ENCODE data around the gene FREY1. TPM values are rescaled to one million over a fixed set of nuclear protein-coding genes. Genes with fewer than 3 reads are reported as not detected.

FREY1 gene
- total RNA-seq, 4 donors from 2014 or later, result 0.65 to 3.7 (median 1.4) TPM

DNA sequence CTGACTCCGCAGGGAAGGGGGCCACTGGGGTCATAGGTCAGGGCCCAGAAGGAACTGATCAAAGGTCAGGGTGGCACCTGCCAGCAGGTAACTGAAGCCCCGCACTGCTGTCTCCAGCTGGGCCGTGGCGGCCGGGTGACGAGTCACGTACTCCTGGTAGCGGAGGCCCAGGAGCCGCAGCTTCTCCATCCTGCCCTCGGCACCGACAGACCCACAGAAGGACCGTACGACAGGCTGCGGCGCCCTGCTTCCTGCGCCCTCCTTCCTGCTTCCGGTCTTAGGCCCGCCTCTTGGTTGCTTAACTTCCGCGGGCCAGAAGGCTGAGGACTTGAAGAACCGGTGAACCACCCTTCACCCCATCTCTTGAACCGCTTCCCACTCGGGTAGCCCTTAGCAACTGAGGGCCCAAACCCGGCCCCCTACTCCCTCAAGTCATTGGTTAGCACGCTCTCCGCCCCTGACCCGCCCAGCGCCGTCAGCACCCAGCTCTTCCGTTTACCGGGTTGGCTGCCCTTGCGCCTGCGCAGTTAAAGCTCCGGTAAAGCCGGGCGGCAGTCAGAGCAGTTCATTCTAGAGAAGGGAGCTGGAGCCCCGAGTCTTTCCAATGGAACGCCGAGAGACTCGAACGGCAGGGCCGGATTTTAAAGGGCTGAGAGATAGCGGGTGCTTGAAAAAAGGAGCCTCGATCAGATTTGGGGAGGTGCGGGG lies 10.7 kb upstream of the FREY1 start, which contains the start of gene PEX16:
Gene PEX16 (minus strand): TSS at position 255 of the 708 bp plus-strand sequence. CDS start 66 bp downstream, at position 189.
- peaks cover 25 to 36% (median 34%) of the 10 kb centered on the region in 4 donors for H3K36me3 ChIP-seq
- 0% methylated on average over 16 of the region's 45 CpGs for WGBS
- intact Hi-C loops (cut with DNase I), result no loop called here
- TF ChIP-seq POLR2AphosphoS5 (IDR thresholded peaks at IDR 0.05), result peak; percentile 95 to 98
- TF ChIP-seq, protein P1, sequence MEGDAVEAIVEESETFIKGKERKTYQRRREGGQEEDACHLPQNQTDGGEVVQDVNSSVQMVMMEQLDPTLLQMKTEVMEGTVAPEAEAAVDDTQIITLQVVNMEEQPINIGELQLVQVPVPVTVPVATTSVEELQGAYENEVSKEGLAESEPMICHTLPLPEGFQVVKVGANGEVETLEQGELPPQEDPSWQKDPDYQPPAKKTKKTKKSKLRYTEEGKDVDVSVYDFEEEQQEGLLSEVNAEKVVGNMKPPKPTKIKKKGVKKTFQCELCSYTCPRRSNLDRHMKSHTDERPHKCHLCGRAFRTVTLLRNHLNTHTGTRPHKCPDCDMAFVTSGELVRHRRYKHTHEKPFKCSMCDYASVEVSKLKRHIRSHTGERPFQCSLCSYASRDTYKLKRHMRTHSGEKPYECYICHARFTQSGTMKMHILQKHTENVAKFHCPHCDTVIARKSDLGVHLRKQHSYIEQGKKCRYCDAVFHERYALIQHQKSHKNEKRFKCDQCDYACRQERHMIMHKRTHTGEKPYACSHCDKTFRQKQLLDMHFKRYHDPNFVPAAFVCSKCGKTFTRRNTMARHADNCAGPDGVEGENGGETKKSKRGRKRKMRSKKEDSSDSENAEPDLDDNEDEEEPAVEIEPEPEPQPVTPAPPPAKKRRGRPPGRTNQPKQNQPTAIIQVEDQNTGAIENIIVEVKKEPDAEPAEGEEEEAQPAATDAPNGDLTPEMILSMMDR (IDR thresholded peaks at IDR 0.05), result peak in 1 of 3 experiments; percentile 25
- TF ChIP-seq POLR2A (IDR thresholded peaks at IDR 0.05; ENCODE audit: low read depth), result peak; percentile 72
- TF ChIP-seq EP300 (IDR thresholded peaks at IDR 0.05), result no peak
- H3K4me1 ChIP-seq, result peaks cover 24 to 46% (median 41%) of the 10 kb centered on the region in 4 donors
- DNase-seq (ENCODE audit: extremely low spot score), result peak; percentile 99
- H3K4me3 ChIP-seq, result peak within 1 kb of the TSS; percentile 70 to 98 (median 78)
- H3K9me3 ChIP-seq, result no peaks in the 10 kb centered on the region
- peaks cover 0 to 20% (median 10%) of the 10 kb centered on the region in 4 donors for H3K27me3 ChIP-seq
- peak within 1 kb of the TSS; percentile 81 to 96 (median 92) for H3K27ac ChIP-seq (replicated peaks in 1 of 4)

DNA sequence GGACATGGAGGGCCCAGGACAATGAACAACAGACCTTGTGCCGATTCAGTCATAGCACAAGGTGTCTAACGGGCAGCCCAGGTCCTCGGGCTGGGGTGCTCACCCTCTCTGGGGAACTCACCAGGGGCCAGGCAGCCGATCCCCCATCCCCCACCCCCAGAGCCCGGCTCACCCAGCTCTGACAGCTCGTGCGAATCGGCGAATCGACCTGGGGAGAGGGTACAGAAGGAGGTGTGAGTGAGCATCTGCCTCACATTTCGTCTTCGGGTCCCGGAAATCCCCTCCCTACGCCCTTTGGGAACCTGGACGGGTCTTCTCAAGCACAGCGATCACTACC lies 10.2 kb upstream of the FREY1 start:
- DNase-seq (ENCODE audit: extremely low spot score), result no peak
- Histone ChIP-seq H3K4me1 (peaks cover 19 to 41% (median 35%) of the 10 kb centered on the region in 4 donors), H3K9me3 (no peaks in the 10 kb centered on the region), H3K27me3 (peaks cover 0 to 15% (median 4%) of the 10 kb centered on the region in 4 donors), H3K27ac (replicated peaks in 1 of 4) (peak overlapping the region; percentile 81 to 96 (median 92)), H3K36me3 (peaks cover 25 to 41% (median 39%) of the 10 kb centered on the region in 4 donors), H3K4me3 (peak overlapping the region; percentile 70 to 98 (median 78))
- intact Hi-C loops (cut with DNase I), result no loop called here
- no peak for TF ChIP-seq EP300 (IDR thresholded peaks at IDR 0.05)
- no peak for TF ChIP-seq POLR2A (IDR thresholded peaks at IDR 0.05; ENCODE audit: low read depth)
- TF ChIP-seq, protein P1 (IDR thresholded peaks at IDR 0.05), result no peak
- no peak for TF ChIP-seq POLR2AphosphoS5 (IDR thresholded peaks at IDR 0.05)
- 26% methylated on average over 3 of the region's 16 CpGs for WGBS

GRCh38 chr11:45915446-45915845 lies 8.4 kb upstream of the FREY1 start:
- H3K9me3 ChIP-seq, result no peaks in the 10 kb centered on the region
- intact Hi-C loops (cut with DNase I), result no loop called here
- no peak for DNase-seq (ENCODE audit: extremely low spot score)
- H3K27ac ChIP-seq (replicated peaks in 1 of 4), result no peak overlapping the region
- WGBS, result 84% methylated on average over 13 of the region's 13 CpGs
- H3K27me3 ChIP-seq, result no peaks in the 10 kb centered on the region
- H3K36me3 ChIP-seq, result peaks cover 35 to 59% (median 57%) of the 10 kb centered on the region in 4 donors
- H3K4me3 ChIP-seq, result no peak overlapping the region
- peaks cover 15 to 35% (median 29%) of the 10 kb centered on the region in 4 donors for H3K4me1 ChIP-seq
- no peak for TF ChIP-seq EP300 (IDR thresholded peaks at IDR 0.05)
- no peak for TF ChIP-seq POLR2AphosphoS5 (IDR thresholded peaks at IDR 0.05)
- no peak for TF ChIP-seq POLR2A (IDR thresholded peaks at IDR 0.05; ENCODE audit: low read depth)
- TF ChIP-seq, protein P1 (IDR thresholded peaks at IDR 0.05), result no peak

- no peak for DNase-seq (ENCODE audit: extremely low spot score)
- peaks cover 15 to 32% (median 25%) of the 10 kb centered on the region in 4 donors for H3K4me1 ChIP-seq
- 91% methylated on average over 14 of the region's 22 CpGs for whole genome bisulfite sequencing
- H3K4me3 ChIP-seq, result no peak overlapping the region
- no peak overlapping the region for H3K27ac ChIP-seq (replicated peaks in 1 of 4)
- no peaks in the 10 kb centered on the region for H3K9me3 ChIP-seq
- peaks cover 48 to 73% (median 71%) of the 10 kb centered on the region in 4 donors for H3K36me3 ChIP-seq
- intact Hi-C loops (cut with DNase I), result no loop called here
- H3K27me3 ChIP-seq, result no peaks in the 10 kb centered on the region
- TF ChIP-seq, protein P1 (IDR thresholded peaks at IDR 0.05), result no peak
- TF ChIP-seq POLR2A (IDR thresholded peaks at IDR 0.05; ENCODE audit: low read depth) (no peak), POLR2AphosphoS5 (IDR thresholded peaks at IDR 0.05) (no peak), EP300 (IDR thresholded peaks at IDR 0.05) (no peak)
These were observed 7.0 kb upstream of the FREY1 start for GRCh38 chr11:45913942-45914635.

Measured in esophagus muscularis mucosa (tissue), 4 donors.